Measurements from ENCODE around the gene RABGAP1.

The RABGAP1 gene

GRCh38 chr9:123115146-123115913, 174.5 kb downstream of the RABGAP1 start:
- Histone ChIP-seq H3K4me3 (ENCODE audit: low read length) (no peak overlapping the region), H3K4me1 (ENCODE audit: insufficient read depth, low read length) (no peaks in the 10 kb centered on the region; the same call in 1 of the 2 replicates)
- WGBS: 95% methylated on average over 16 of the region's 16 CpGs

DNA sequence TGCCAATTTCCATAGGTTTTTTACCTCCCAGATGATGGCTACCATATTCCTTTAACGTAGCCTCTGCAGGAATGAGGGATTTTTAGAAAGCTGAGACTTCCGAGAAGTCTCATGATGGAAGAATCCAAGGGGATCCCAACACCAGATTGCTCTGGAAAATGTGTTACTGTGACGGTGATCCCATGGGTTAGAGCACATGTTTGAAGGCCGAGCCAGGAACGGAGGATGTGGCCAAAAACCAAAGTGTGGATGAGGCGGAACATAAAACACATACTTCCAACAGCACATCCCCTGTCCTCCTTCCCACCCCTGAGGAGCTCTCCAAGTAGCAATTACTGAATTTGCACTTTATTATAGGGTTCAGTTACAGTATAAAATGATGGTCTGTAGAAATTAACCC, 175.2 kb downstream of the RABGAP1 start:
- Histone ChIP-seq H3K27ac (ENCODE audit: low read depth, low read length) (no peak overlapping the region), H3K4me1 (ENCODE audit: insufficient read depth, low read length) (peaks cover 5% of the 10 kb centered on the region), H3K4me3 (ENCODE audit: low read length) (no peak overlapping the region), H3K9me3 (ENCODE audit: insufficient read depth, low read depth, low read length) (no peaks in the 10 kb centered on the region), H3K36me3 (ENCODE audit: insufficient read depth, low read length) (peaks cover 22% of the 10 kb centered on the region), H3K27me3 (ENCODE audit: insufficient read depth, low read length) (no peaks in the 10 kb centered on the region), H3K9ac (ENCODE audit: low read depth, low read length) (no peak overlapping the region)
- WGBS: 95% methylated on average over 6 of the region's 6 CpGs

More at GRCh38 chr9:123115146-123115913, 174.5 kb downstream of the RABGAP1 start:
- Histone ChIP-seq H3K27ac (ENCODE audit: low read depth, low read length) (no peak overlapping the region), H3K27me3 (ENCODE audit: insufficient read depth, low read length) (no peaks in the 10 kb centered on the region), H3K36me3 (ENCODE audit: insufficient read depth, low read length) (peaks cover 26% of the 10 kb centered on the region), H3K9me3 (ENCODE audit: insufficient read depth, low read depth, low read length) (no peaks in the 10 kb centered on the region), H3K9ac (ENCODE audit: low read depth, low read length) (no peak overlapping the region)

DNA sequence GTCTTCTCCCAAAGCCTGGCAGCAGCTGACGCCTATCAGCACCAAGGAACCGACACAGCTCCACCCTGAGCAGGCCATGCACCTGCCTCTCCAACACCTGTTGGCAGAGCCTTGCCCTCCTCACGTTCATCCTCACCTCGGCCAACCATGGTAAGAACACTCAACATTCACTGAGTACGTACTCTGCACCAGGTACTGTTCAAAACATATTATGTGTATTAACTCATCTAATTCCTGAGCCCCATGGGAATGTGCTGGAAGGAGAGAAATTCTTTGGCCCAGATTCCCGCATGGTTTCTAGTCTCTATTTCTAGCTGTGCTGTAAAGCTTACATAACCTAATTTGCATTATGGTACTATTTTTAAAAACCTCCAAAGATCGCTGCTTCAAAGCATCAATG, 178.7 kb downstream of the RABGAP1 start:
- no peaks in the 10 kb centered on the region for H3K9me3 ChIP-seq (ENCODE audit: insufficient read depth, low read depth, low read length)
- 95% methylated on average over 6 of the region's 7 CpGs for WGBS
- no peaks in the 10 kb centered on the region for H3K27me3 ChIP-seq (ENCODE audit: insufficient read depth, low read length)
- H3K4me1 ChIP-seq (ENCODE audit: insufficient read depth, low read length): peaks cover 13% of the 10 kb centered on the region
- no peak overlapping the region for H3K4me3 ChIP-seq (ENCODE audit: low read length)
- no peak overlapping the region for H3K9ac ChIP-seq (ENCODE audit: low read depth, low read length)
- H3K27ac ChIP-seq (ENCODE audit: low read depth, low read length): no peak overlapping the region
- peaks cover 31% of the 10 kb centered on the region for H3K36me3 ChIP-seq (ENCODE audit: insufficient read depth, low read length)

DNA sequence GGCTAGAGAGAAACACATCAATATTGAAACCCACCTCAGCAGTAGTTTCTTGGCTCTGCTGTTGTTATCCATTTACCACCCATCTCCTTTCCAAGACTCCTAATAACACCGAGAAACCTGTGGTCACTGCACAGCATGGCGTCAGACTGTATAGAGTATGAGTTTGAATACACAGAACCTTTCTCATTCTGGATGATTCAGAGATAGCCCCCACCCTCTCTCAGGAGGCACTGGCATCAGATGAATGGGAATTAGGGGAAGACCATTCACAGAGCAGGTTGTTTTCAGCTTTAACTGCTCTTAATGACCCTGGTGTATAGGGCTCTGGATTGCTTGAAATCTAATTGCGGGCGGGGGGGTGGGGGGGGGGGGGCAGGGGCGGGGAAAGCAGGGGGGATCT, 179.3 kb downstream of the RABGAP1 start:
- peaks cover 27% of the 10 kb centered on the region for H3K36me3 ChIP-seq (ENCODE audit: insufficient read depth, low read length)
- H3K9me3 ChIP-seq (ENCODE audit: insufficient read depth, low read depth, low read length): no peaks in the 10 kb centered on the region
- no peak overlapping the region for H3K9ac ChIP-seq (ENCODE audit: low read depth, low read length)
- H3K4me1 ChIP-seq (ENCODE audit: insufficient read depth, low read length): peaks cover 19% of the 10 kb centered on the region
- H3K27ac ChIP-seq (ENCODE audit: low read depth, low read length): no peak overlapping the region
- WGBS: 63% methylated on average over 2 of the region's 5 CpGs
- H3K27me3 ChIP-seq (ENCODE audit: insufficient read depth, low read length): no peaks in the 10 kb centered on the region
- no peak overlapping the region for H3K4me3 ChIP-seq (ENCODE audit: low read length)

DNA sequence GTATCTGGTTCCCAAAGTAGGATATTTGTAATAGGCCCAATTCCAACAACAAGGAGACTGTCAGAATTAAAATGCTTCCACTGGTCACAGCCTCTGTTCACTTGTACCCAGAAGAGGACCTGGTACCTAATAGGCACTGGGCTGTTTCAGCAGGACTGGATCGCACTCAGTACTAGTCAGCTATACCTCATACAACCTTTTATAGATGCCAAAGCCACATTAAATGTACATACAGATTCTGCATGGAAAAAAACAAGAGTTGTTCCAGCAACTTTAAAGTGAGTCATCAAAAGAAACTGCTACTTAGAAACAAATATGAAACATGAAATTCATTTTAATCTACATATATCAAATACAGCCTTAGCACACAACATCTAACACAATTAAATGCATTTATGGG, 180.1 kb downstream of the RABGAP1 start:
- WGBS: 93% methylated on average over 1 of the region's 1 CpG
- Histone ChIP-seq H3K4me3 (ENCODE audit: low read length) (no peak overlapping the region), H3K9ac (ENCODE audit: low read depth, low read length) (no peak overlapping the region), H3K27ac (ENCODE audit: low read depth, low read length) (no peak overlapping the region), H3K4me1 (ENCODE audit: insufficient read depth, low read length) (peaks cover 24% of the 10 kb centered on the region), H3K9me3 (ENCODE audit: insufficient read depth, low read depth, low read length) (no peaks in the 10 kb centered on the region), H3K36me3 (ENCODE audit: insufficient read depth, low read length) (peaks cover 22% of the 10 kb centered on the region), H3K27me3 (ENCODE audit: insufficient read depth, low read length) (no peaks in the 10 kb centered on the region)

DNA sequence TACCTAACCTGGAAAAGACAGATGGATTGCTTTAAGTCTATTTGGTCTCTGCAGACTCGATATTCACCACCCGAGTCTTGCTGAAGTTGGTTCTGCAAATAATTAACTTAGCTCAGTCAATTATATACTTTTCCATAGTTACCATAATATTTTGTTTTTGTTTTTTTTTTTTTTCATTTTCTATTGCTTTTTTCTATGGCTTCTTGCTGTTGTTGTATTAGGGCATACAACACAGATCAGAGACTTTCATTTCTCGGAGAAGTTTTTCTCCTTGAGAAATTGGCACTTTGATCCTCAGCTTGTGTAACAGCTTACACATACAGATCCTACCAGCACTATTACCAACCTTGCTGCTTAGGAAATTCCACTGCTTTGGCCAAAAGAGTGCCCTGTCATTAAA, 180.6 kb downstream of the RABGAP1 start:
- no peak overlapping the region for H3K4me3 ChIP-seq (ENCODE audit: low read length)
- no peak overlapping the region for H3K27ac ChIP-seq (ENCODE audit: low read depth, low read length)
- no peak overlapping the region for H3K9ac ChIP-seq (ENCODE audit: low read depth, low read length)
- H3K27me3 ChIP-seq (ENCODE audit: insufficient read depth, low read length): no peaks in the 10 kb centered on the region
- 97% methylated on average over 3 of the region's 3 CpGs for WGBS
- H3K9me3 ChIP-seq (ENCODE audit: insufficient read depth, low read depth, low read length): no peaks in the 10 kb centered on the region
- peaks cover 24% of the 10 kb centered on the region for H3K4me1 ChIP-seq (ENCODE audit: insufficient read depth, low read length)
- H3K36me3 ChIP-seq (ENCODE audit: insufficient read depth, low read length): peaks cover 22% of the 10 kb centered on the region

GRCh38 chr9:123127512-123128075, 186.8 kb downstream of the RABGAP1 start:
- Histone ChIP-seq H3K36me3 (ENCODE audit: insufficient read depth, low read length) (peaks cover 70% of the 10 kb centered on the region), H3K9me3 (ENCODE audit: insufficient read depth, low read depth, low read length) (no peaks in the 10 kb centered on the region)
- WGBS: 98% methylated on average over 3 of the region's 3 CpGs

DNA sequence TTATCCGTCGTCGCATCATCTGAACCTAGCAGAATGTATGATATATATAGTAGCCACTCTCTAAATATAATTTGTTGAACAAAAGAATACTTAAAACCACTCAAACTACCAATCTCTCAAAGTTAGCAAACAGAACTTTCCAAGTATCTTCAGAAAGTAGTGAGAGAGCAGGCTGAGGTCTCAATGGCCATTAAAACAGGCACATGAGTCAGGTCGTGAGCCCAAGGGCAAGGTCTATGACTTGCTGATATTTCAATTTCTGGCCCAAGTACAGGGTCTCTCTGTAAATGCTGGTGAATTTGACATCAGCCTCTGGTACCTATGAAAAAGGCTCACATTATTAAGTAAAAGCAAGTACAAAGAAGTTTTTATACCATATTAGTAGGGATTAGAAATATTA, 187.8 kb downstream of the RABGAP1 start:
- no peak overlapping the region for H3K4me3 ChIP-seq (ENCODE audit: low read length)
- H3K9me3 ChIP-seq (ENCODE audit: insufficient read depth, low read depth, low read length): no peaks in the 10 kb centered on the region
- no peak overlapping the region for H3K9ac ChIP-seq (ENCODE audit: low read depth, low read length)
- 97% methylated on average over 1 of the region's 4 CpGs for WGBS
- H3K4me1 ChIP-seq (ENCODE audit: insufficient read depth, low read length): peaks cover 12% of the 10 kb centered on the region
- no peaks in the 10 kb centered on the region for H3K27me3 ChIP-seq (ENCODE audit: insufficient read depth, low read length)
- no peak overlapping the region for H3K27ac ChIP-seq (ENCODE audit: low read depth, low read length)
- peaks cover 74% of the 10 kb centered on the region for H3K36me3 ChIP-seq (ENCODE audit: insufficient read depth, low read length)

More at GRCh38 chr9:123127512-123128075, 186.8 kb downstream of the RABGAP1 start:
- H3K9ac ChIP-seq (ENCODE audit: low read depth, low read length): no peak overlapping the region
- no peak overlapping the region for H3K4me3 ChIP-seq (ENCODE audit: low read length)
- H3K27ac ChIP-seq (ENCODE audit: low read depth, low read length): no peak overlapping the region
- peaks cover 17% of the 10 kb centered on the region for H3K4me1 ChIP-seq (ENCODE audit: insufficient read depth, low read length)
- no peaks in the 10 kb centered on the region for H3K27me3 ChIP-seq (ENCODE audit: insufficient read depth, low read length)

- Histone ChIP-seq H3K27ac (ENCODE audit: low read depth, low read length) (no peak overlapping the region), H3K9ac (ENCODE audit: low read depth, low read length) (no peak overlapping the region), H3K4me3 (ENCODE audit: low read length) (no peak overlapping the region), H3K9me3 (ENCODE audit: insufficient read depth, low read depth, low read length) (no peaks in the 10 kb centered on the region), H3K27me3 (ENCODE audit: insufficient read depth, low read length) (no peaks in the 10 kb centered on the region), H3K4me1 (ENCODE audit: insufficient read depth, low read length) (peaks cover 12% of the 10 kb centered on the region), H3K36me3 (ENCODE audit: insufficient read depth, low read length) (peaks cover 67% of the 10 kb centered on the region)
- 97% methylated on average over 1 of the region's 1 CpG for WGBS
These were observed 188.6 kb downstream of the RABGAP1 start for GRCh38 chr9:123129423-123129822.

- 85% methylated on average over 1 of the region's 1 CpG for WGBS
- no peak overlapping the region for H3K4me3 ChIP-seq (ENCODE audit: low read length)
- H3K9me3 ChIP-seq (ENCODE audit: insufficient read depth, low read depth, low read length): no peaks in the 10 kb centered on the region
- H3K27ac ChIP-seq (ENCODE audit: low read depth, low read length): no peak overlapping the region
- H3K9ac ChIP-seq (ENCODE audit: low read depth, low read length): no peak overlapping the region
- H3K36me3 ChIP-seq (ENCODE audit: insufficient read depth, low read length): peaks cover 78% of the 10 kb centered on the region
- no peaks in the 10 kb centered on the region for H3K4me1 ChIP-seq (ENCODE audit: insufficient read depth, low read length)
- no peaks in the 10 kb centered on the region for H3K27me3 ChIP-seq (ENCODE audit: insufficient read depth, low read length)
These were observed 190.4 kb downstream of the RABGAP1 start for GRCh38 chr9:123131258-123131657.

- H3K4me3 ChIP-seq (ENCODE audit: low read length): no peak overlapping the region
- no peaks in the 10 kb centered on the region for H3K27me3 ChIP-seq (ENCODE audit: insufficient read depth, low read length)
- no peaks in the 10 kb centered on the region for H3K4me1 ChIP-seq (ENCODE audit: insufficient read depth, low read length)
- no peak overlapping the region for H3K9ac ChIP-seq (ENCODE audit: low read depth, low read length)
- H3K9me3 ChIP-seq (ENCODE audit: insufficient read depth, low read depth, low read length): no peaks in the 10 kb centered on the region
- no peak overlapping the region for H3K27ac ChIP-seq (ENCODE audit: low read depth, low read length)
- H3K36me3 ChIP-seq (ENCODE audit: insufficient read depth, low read length): peaks cover 79% of the 10 kb centered on the region
These were observed 191.2 kb downstream of the RABGAP1 start for GRCh38 chr9:123131993-123132392.
